GM23338 (cell line): ENCODE data around the gene RP9. TPM values are rescaled to one million over a fixed set of nuclear protein-coding genes. Genes with fewer than 3 reads are reported as not detected.

ENCODE experiments used
- ATAC-seq: fragments of 200-7000 bp; cut with Tn5 transposase; 3 replicates; pipeline ENCODE4 v1.9.1; 2020
- DNase-seq: peaks from one replicate; pipeline ENCODE4 v3.0.0-alpha.2; 2015; ENCODE audit warnings: low spot score
- H2AFZ ChIP-seq: fragments of 200-600 bp; sonication (generic); 2 replicates; pipeline ENCODE4 v1.8.0; 2016; ENCODE audit warnings: antibody characterized with exemption, mild to moderate bottlenecking, moderate library complexity
- H3F3A ChIP-seq: fragments of 200-600 bp; sonication (generic); replicated peaks from 2 replicates; pipeline ENCODE4 v1.8.0; 2017; ENCODE audit warnings: antibody characterized with exemption, mixed run types, low read depth
- H3K27ac ChIP-seq: fragments of 200-600 bp; sonication (generic); 2 replicates; pipeline ENCODE4 v1.6.1; 2016; ENCODE audit warnings: low read depth
- H3K27me3 ChIP-seq: fragments of 200-600 bp; sonication (generic); 2 replicates; pipeline ENCODE4 v1.8.0; 2016; ENCODE audit warnings: mild to moderate bottlenecking, mixed run types, moderate library complexity; ENCODE audit not compliant: insufficient read depth
- H3K36me3 ChIP-seq: fragments of 200-600 bp; sonication (generic); 2 replicates; pipeline ENCODE4 v1.8.0; 2016; ENCODE audit warnings: mild to moderate bottlenecking; ENCODE audit not compliant: insufficient read depth
- H3K4me1 ChIP-seq: fragments of 200-600 bp; sonication (generic); 2 replicates; pipeline ENCODE4 v1.8.0; 2016; ENCODE audit warnings: mild to moderate bottlenecking, moderate library complexity; ENCODE audit not compliant: insufficient read depth
- H3K4me2 ChIP-seq: fragments of 200-600 bp; sonication (generic); 2 replicates; pipeline ENCODE4 v1.7.1; 2017; ENCODE audit warnings: mixed run types
- H3K4me3 ChIP-seq: fragments of 200-600 bp; sonication (generic); 2 replicates; pipeline ENCODE4 v1.6.1; 2016; ENCODE audit warnings: mixed run types
- H3K79me2 ChIP-seq: fragments of 200-600 bp; sonication (generic); replicated peaks from 2 replicates; pipeline ENCODE4 v1.8.0; 2017; ENCODE audit warnings: mild to moderate bottlenecking; ENCODE audit not compliant: insufficient read depth
- H3K9me2 ChIP-seq: fragments of 200-600 bp; sonication (generic); 2 replicates; pipeline ENCODE4 v1.8.0; 2017; ENCODE audit not compliant: insufficient read depth
- H4K20me1 ChIP-seq: fragments of 200-600 bp; sonication (generic); replicated peaks from 2 replicates; pipeline ENCODE4 v1.8.0; 2017; ENCODE audit warnings: mild to moderate bottlenecking; ENCODE audit not compliant: insufficient read depth
- H3K27ac Mint-ChIP-seq: 2 replicates; pipeline ENCODE4 v1.8.0; 2020; ENCODE audit warnings: inconsistent platforms, mild to moderate bottlenecking, moderate library complexity, mixed read lengths
- H3K27me3 Mint-ChIP-seq: 3 replicates; pipeline ENCODE4 v1.8.0; 2022; ENCODE audit warnings: low read depth, mild to moderate bottlenecking, moderate library complexity, mixed read lengths, inconsistent platforms; ENCODE audit not compliant: insufficient read depth, poor library complexity
- H3K36me3 Mint-ChIP-seq: 3 replicates; pipeline ENCODE4 v1.8.0; 2021; ENCODE audit warnings: low read depth, mild to moderate bottlenecking, inconsistent platforms, moderate library complexity, mixed read lengths
- H3K4me1 Mint-ChIP-seq: 3 replicates; pipeline ENCODE4 v1.8.0; 2020; ENCODE audit warnings: mild to moderate bottlenecking, inconsistent platforms, mixed read lengths
- H3K4me3 Mint-ChIP-seq: 3 replicates; pipeline ENCODE4 v1.8.0; 2021; ENCODE audit warnings: moderate library complexity, mild to moderate bottlenecking, inconsistent platforms, mixed read lengths
- H3K9me3 Mint-ChIP-seq: 3 replicates; pipeline ENCODE4 v1.8.0; 2020; ENCODE audit warnings: moderate library complexity, mild to moderate bottlenecking, inconsistent platforms, mixed read lengths
- CREB1 ChIP-seq: fragments of 250-450 bp; sonication (Bioruptor Pico); IDR thresholded peaks from 2 replicates; pipeline ENCODE4 v1.5.0; 2020; ENCODE audit warnings: low read depth, mild to moderate bottlenecking, moderate library complexity
- CTCF ChIP-seq, 2 experiments: fragments of 200-600 bp in 1 of 2; sonication (generic) in 1 of 2; conservative IDR thresholded peaks; 2 replicates each; pipeline versions ENCODE4 v1.5.1 to v1.6.1; 2016 to 2017; ENCODE audit warnings: antibody characterized with exemption in 2 of 2, low read depth in 2 of 2, mild to moderate bottlenecking in 2 of 2, moderate library complexity in 1 of 2
- ETS1 ChIP-seq: IDR thresholded peaks from 2 replicates; pipeline ENCODE4 v1.6.1; 2016; ENCODE audit warnings: antibody characterized with exemption
- EZH2 ChIP-seq: fragments of 200-600 bp; sonication (generic); IDR thresholded peaks from one replicate; pipeline ENCODE4 v1.8.0; 2017; ENCODE audit warnings: antibody characterized with exemption, mild to moderate bottlenecking, low read depth; ENCODE audit not compliant: unreplicated experiment
- EZH2phosphoT487 ChIP-seq: fragments of 200-600 bp; sonication (generic); IDR thresholded peaks from one replicate; pipeline ENCODE4 v1.8.1; 2018; ENCODE audit warnings: antibody characterized with exemption; ENCODE audit not compliant: unreplicated experiment
- JUNB ChIP-seq: IDR thresholded peaks from one replicate; pipeline ENCODE4 v1.6.1; 2016; ENCODE audit warnings: antibody characterized with exemption; ENCODE audit not compliant: unreplicated experiment
- NANOG ChIP-seq: IDR thresholded peaks from 2 replicates; pipeline ENCODE4 v1.6.1; 2016; ENCODE audit warnings: antibody characterized with exemption, borderline replicate concordance
- POLR2AphosphoS5 ChIP-seq: IDR thresholded peaks from 2 replicates; pipeline ENCODE4 v1.6.1; 2016; ENCODE audit warnings: antibody characterized with exemption, low read depth
- REST ChIP-seq: IDR thresholded peaks from one replicate; pipeline ENCODE4 v1.6.1; 2018; ENCODE audit warnings: antibody characterized with exemption; ENCODE audit not compliant: unreplicated experiment
- STAT1 ChIP-seq: IDR thresholded peaks from one replicate; pipeline ENCODE4 v1.6.1; 2016; ENCODE audit warnings: antibody characterized with exemption; ENCODE audit not compliant: unreplicated experiment
- ZNF114 ChIP-seq: fragments of 250-450 bp; sonication (Bioruptor Pico); IDR thresholded peaks from 2 replicates; pipeline ENCODE4 v1.5.0; 2020; ENCODE audit warnings: mild to moderate bottlenecking, moderate library complexity
- ZNF331 ChIP-seq: fragments of 250-450 bp; sonication (Bioruptor Pico); IDR thresholded peaks from 2 replicates; pipeline ENCODE4 v1.5.0; 2020; ENCODE audit warnings: low read depth, mild to moderate bottlenecking, moderate library complexity
- ZNF462 ChIP-seq: fragments of 250-450 bp; sonication (Bioruptor Pico); IDR thresholded peaks from 2 replicates; pipeline ENCODE4 v1.5.0; 2020; ENCODE audit warnings: mild to moderate bottlenecking, moderate library complexity
- polyA plus RNA-seq: library from polyadenylated mRNA; unstranded; fragments of >200 nt; fragmentation: Nextera tagmentation; extraction: Ambion mirVana; gene quantifications from 2 replicates; pipeline ENCODE4 v1.2.1, GENCODE V29; 2016
- total RNA-seq: library from RNA; depleted of rRNA; stranded (reverse); fragments of >200 nt; shearing (Covaris generic); gene quantifications from 2 replicates; pipeline ENCODE4 v1.2.3, GENCODE V29; 2014

The RP9 gene
- total and polyA plus RNA-seq, 2 experiments from 2014 or later: 8.7 to 43.2 TPM

GRCh38 chr7:33142585-33142984, 33.4 kb upstream of the RP9 start:
- Histone ChIP-seq H4K20me1 (no peaks in the 10 kb centered on the region), H3K36me3 (no peaks in the 10 kb centered on the region), H3K4me1 (no peaks in the 10 kb centered on the region), H3K9me2 (no peaks in the 10 kb centered on the region), H3K4me3 (no peak overlapping the region), H3K27me3 (no peaks in the 10 kb centered on the region), H3K79me2 (no peaks in the 10 kb centered on the region), H2AFZ (no peak overlapping the region), H3F3A (no peaks in the 10 kb centered on the region), H3K27ac (no peak overlapping the region), H3K4me2 (no peak overlapping the region)
- Mint-ChIP-seq H3K27me3 (peaks cover 5% of the 10 kb centered on the region), H3K9me3 (peaks cover 13% of the 10 kb centered on the region), H3K27ac (no peak overlapping the region), H3K36me3 (peaks cover 11% of the 10 kb centered on the region; the same call in 1 of the 3 replicates), H3K4me3 (no peak overlapping the region), H3K4me1 (peaks cover 5% of the 10 kb centered on the region; the same call in 2 of the 3 replicates)
- TF ChIP-seq ETS1 (no peak), ZNF462 (CRISPR knock-in tag) (no peak), STAT1 (no peak), CTCF (conservative IDR thresholded peaks at IDR 0.05; ENCODE audit: low read depth in 2 of 2) (no peak), EZH2phosphoT487 (no peak), ZNF114 (CRISPR knock-in tag) (no peak), CREB1 (CRISPR knock-in tag) (no peak), JUNB (no peak), REST (no peak), POLR2AphosphoS5 (no peak), EZH2 (no peak), ZNF331 (CRISPR knock-in tag) (no peak), NANOG (no peak)
- DNase-seq (no peak), ATAC-seq (no peak)
